Lung (tissue), 12 donors: ENCODE measurements around the gene UBA52. TPM values are rescaled to one million over a fixed set of nuclear protein-coding genes. Genes with fewer than 3 reads are reported as not detected.
"Not testable (repeated sequence)": the region's sequence is repeated elsewhere in the genome, so short reads cannot be mapped to it uniquely, and the experiment has no call there.

Experiments used
- ATAC-seq: fragments of 200-7000 bp; cut with Tn5 transposase; one replicate; pipeline ENCODE4 v1.9.1; 2020; ENCODE audit warnings: moderate number of reproducible peaks; ENCODE audit not compliant: insufficient read depth, low FRiP score
- DNase-seq, 3 donors: peaks; one replicate each; pipeline ENCODE4 v3.0.0-alpha.2; 2013 to 2017
- H3K27ac ChIP-seq, 2 donors: one replicate each; pipeline ENCODE4 v1.5.1; 2013; ENCODE audit warnings: mild to moderate bottlenecking in 2 of 2, moderate library complexity in 2 of 2, control low read depth in 1 of 2, inconsistent platforms in 1 of 2, low read depth in 1 of 2, low read length in 1 of 2
- H3K27me3 ChIP-seq, 3 donors: one replicate each; pipeline ENCODE4 v1.5.1; 2013; ENCODE audit warnings: low read length in 2 of 3; ENCODE audit not compliant: control insufficient read depth in 3 of 3, insufficient read depth in 3 of 3
- H3K36me3 ChIP-seq, 4 donors: one replicate each; pipeline ENCODE4 v1.5.1; 2013; ENCODE audit warnings: low read length in 4 of 4, mild to moderate bottlenecking in 1 of 4, moderate library complexity in 1 of 4; ENCODE audit not compliant: control insufficient read depth in 4 of 4, insufficient read depth in 4 of 4
- H3K4me1 ChIP-seq, 5 donors: one replicate each; pipeline ENCODE4 v1.5.1; 2013; ENCODE audit warnings: low read length in 5 of 5, mild to moderate bottlenecking in 2 of 5, moderate library complexity in 1 of 5; ENCODE audit not compliant: control insufficient read depth in 5 of 5, insufficient read depth in 5 of 5
- H3K4me3 ChIP-seq: one replicate; pipeline ENCODE4 v1.5.1; 2013; ENCODE audit warnings: mild to moderate bottlenecking, control low read depth, moderate library complexity
- H3K9ac ChIP-seq, 2 donors: one replicate each; pipeline ENCODE4 v1.5.1; 2013; ENCODE audit warnings: low read length in 2 of 2, control low read depth in 1 of 2; ENCODE audit not compliant: insufficient read depth in 1 of 2
- H3K9me3 ChIP-seq, 4 donors: one replicate each; pipeline ENCODE4 v1.5.1; 2013; ENCODE audit warnings: low read length in 3 of 4, mild to moderate bottlenecking in 1 of 4, moderate library complexity in 1 of 4; ENCODE audit not compliant: control insufficient read depth in 4 of 4, insufficient read depth in 3 of 4
- WGBS, 2 donors: extraction: QIAGEN DNeasy Blood & Tissue Kit; methylation state at CpG; one replicate each; pipeline ENCODE4 v1.1.7; 2013; 5-methylcytosine and 5-hydroxymethylcytosine counted together
- polyA plus RNA-seq, 2 donors: library from polyadenylated mRNA; stranded (reverse); fragments of 200-250 nt; gene quantifications; one replicate each; pipeline ENCODE4 v1.2.1, GENCODE V29; 2013
- total RNA-seq, 2 donors: library from RNA; depleted of rRNA in 1 of 2; stranded (reverse); fragments of >200 nt in 1 of 2; gene quantifications; one replicate each; pipeline ENCODE4 v1.2.1, GENCODE V29; 2014 to 2021
- TF ChIP-seq, protein P1 (sequence below): IDR thresholded peaks from 2 replicates; pipeline ENCODE4 v1.5.1; 2012; ENCODE audit warnings: mild to moderate bottlenecking; ENCODE audit errors: control extremely low read depth, extremely low read depth
- donor health status: control.
- donor health status: control.
- donor health status: Bipolar disorder and iron deficiency.
- donor health status: healthy.
- donor health status: DM: yes; HTN: yes; CAD: no.

The UBA52 gene
- total and polyA plus RNA-seq, 4 donors: 689 to 1,266 (median 1,030) TPM

GRCh38 chr19:18538115-18538514 is 33.5 kb upstream of the UBA52 start:
- H3K9me3 ChIP-seq: no peaks in the 10 kb centered on the region
- WGBS, 2 donors: 94 to 95% methylated on average over 22 of the region's 22 CpGs
- H3K4me3 ChIP-seq: no peak overlapping the region
- no peak for DNase-seq
- H3K27me3 ChIP-seq: no peaks in the 10 kb centered on the region
- peaks cover 0 to 7% (median 0%) of the 10 kb centered on the region in 5 donors for H3K4me1 ChIP-seq
- H3K9ac ChIP-seq: no peak overlapping the region
- no peak overlapping the region for H3K27ac ChIP-seq
- no peak for ATAC-seq
- TF ChIP-seq, protein P1, sequence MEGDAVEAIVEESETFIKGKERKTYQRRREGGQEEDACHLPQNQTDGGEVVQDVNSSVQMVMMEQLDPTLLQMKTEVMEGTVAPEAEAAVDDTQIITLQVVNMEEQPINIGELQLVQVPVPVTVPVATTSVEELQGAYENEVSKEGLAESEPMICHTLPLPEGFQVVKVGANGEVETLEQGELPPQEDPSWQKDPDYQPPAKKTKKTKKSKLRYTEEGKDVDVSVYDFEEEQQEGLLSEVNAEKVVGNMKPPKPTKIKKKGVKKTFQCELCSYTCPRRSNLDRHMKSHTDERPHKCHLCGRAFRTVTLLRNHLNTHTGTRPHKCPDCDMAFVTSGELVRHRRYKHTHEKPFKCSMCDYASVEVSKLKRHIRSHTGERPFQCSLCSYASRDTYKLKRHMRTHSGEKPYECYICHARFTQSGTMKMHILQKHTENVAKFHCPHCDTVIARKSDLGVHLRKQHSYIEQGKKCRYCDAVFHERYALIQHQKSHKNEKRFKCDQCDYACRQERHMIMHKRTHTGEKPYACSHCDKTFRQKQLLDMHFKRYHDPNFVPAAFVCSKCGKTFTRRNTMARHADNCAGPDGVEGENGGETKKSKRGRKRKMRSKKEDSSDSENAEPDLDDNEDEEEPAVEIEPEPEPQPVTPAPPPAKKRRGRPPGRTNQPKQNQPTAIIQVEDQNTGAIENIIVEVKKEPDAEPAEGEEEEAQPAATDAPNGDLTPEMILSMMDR: no peak
- peaks cover 2 to 44% (median 24%) of the 10 kb centered on the region in 4 donors for H3K36me3 ChIP-seq

GRCh38 chr19:18539372-18539771 is 32.3 kb upstream of the UBA52 start:
- H3K27me3 ChIP-seq: no peaks in the 10 kb centered on the region
- no peak overlapping the region for H3K27ac ChIP-seq
- DNase-seq: no peak
- no peak overlapping the region for H3K4me3 ChIP-seq
- H3K4me1 ChIP-seq: peaks cover 0 to 7% (median 0%) of the 10 kb centered on the region in 5 donors
- TF ChIP-seq, protein P1: no peak
- H3K36me3 ChIP-seq: peaks cover 2 to 41% (median 24%) of the 10 kb centered on the region in 4 donors
- H3K9me3 ChIP-seq: no peaks in the 10 kb centered on the region
- no peak for ATAC-seq
- H3K9ac ChIP-seq: no peak overlapping the region
- WGBS, 2 donors: 96 to 98% methylated on average over 16 to 19 of the region's 19 CpGs

GRCh38 chr19:18540200-18540599 is 31.5 kb upstream of the UBA52 start:
- not testable (repeated sequence) for H3K4me1 ChIP-seq, H3K27ac ChIP-seq, H3K4me3 ChIP-seq, ATAC-seq, H3K27me3 ChIP-seq, H3K9me3 ChIP-seq, H3K9ac ChIP-seq, DNase-seq
- H3K36me3 ChIP-seq: peaks cover 2 to 38% (median 23%) of the 10 kb centered on the region in 4 donors
- 96 to 100% methylated on average over 1 of the region's 1 CpG for WGBS, 2 donors

- ATAC-seq (no peak), DNase-seq (no peak)
- Histone ChIP-seq H3K4me1 (peaks cover 0 to 7% (median 0%) of the 10 kb centered on the region in 5 donors), H3K9me3 (no peaks in the 10 kb centered on the region), H3K36me3 (peaks cover 0 to 32% (median 20%) of the 10 kb centered on the region in 4 donors), H3K4me3 (no peak overlapping the region), H3K27ac (no peak overlapping the region), H3K27me3 (no peaks in the 10 kb centered on the region), H3K9ac (no peak overlapping the region)
- WGBS, 2 donors: 86 to 88% methylated on average over 21 of the region's 21 CpGs
- TF ChIP-seq, protein P1: no peak
Measured at GRCh38 chr19:18541258-18541991, 30.2 kb upstream of the UBA52 start.
